Uterus (tissue), 4 donors: ENCODE measurements around the gene C16orf74. TPM values are rescaled to one million over a fixed set of nuclear protein-coding genes. Genes with fewer than 3 reads are reported as not detected.

Source experiments
- DNase-seq, 2 donors: peaks; one replicate each; pipeline ENCODE4 v3.0.0-alpha.2; 2019 to 2020
- H3K27ac ChIP-seq, 2 donors: fragments of 200-600 bp; sonication (generic); 1 replicate in 1 of 2; 2 replicates in 1 of 2; pipeline ENCODE4 v1.5.1; 2016 to 2018
- H3K27me3 ChIP-seq, 2 donors: fragments of 200-600 bp; sonication (generic); one replicate each; pipeline ENCODE4 v1.5.1; 2018 to 2019; ENCODE audit warnings: control low read depth in 1 of 2
- H3K36me3 ChIP-seq, 2 donors: fragments of 200-600 bp; sonication (generic); one replicate each; pipeline ENCODE4 v1.5.1; 2019; ENCODE audit warnings: control low read depth in 1 of 2
- H3K4me1 ChIP-seq, 2 donors: fragments of 200-600 bp; sonication (generic); one replicate each; pipeline ENCODE4 v1.5.1; 2018 to 2019; ENCODE audit warnings: control low read depth in 1 of 2
- H3K4me3 ChIP-seq, 2 donors: fragments of 200-600 bp; sonication (generic); 1 replicate in 1 of 2; 2 replicates in 1 of 2; pipeline ENCODE4 v1.5.1; 2018 to 2019; ENCODE audit warnings: mild to moderate bottlenecking in 1 of 2
- H3K9me3 ChIP-seq, 2 donors: fragments of 200-600 bp; sonication (generic); one replicate each; pipeline ENCODE4 v1.5.1; 2019; ENCODE audit warnings: control low read depth in 1 of 2
- POLR2A ChIP-seq, 2 donors: fragments of 450-650 bp; IDR thresholded peaks; one replicate each; pipeline ENCODE4 v1.6.1; 2016; ENCODE audit warnings: antibody characterized with exemption in 2 of 2, mild to moderate bottlenecking in 1 of 2, moderate library complexity in 1 of 2
- intact Hi-C: fragments of 100-400 bp; cut with DNase I; formaldehyde crosslinking; loops from one replicate; pipeline ENCODE4 v1.15.1; 2023; ENCODE audit warnings: low total_unique reads
- total RNA-seq, 4 donors: library from RNA; depleted of rRNA in 3 of 4; stranded (reverse); fragments of >200 nt in 3 of 4; gene quantifications; one replicate each; pipeline versions ENCODE4 v1.1.0 to v1.2.4, GENCODE V29; 2014 to 2023
- TF ChIP-seq, protein P1 (sequence below), 4 experiments: fragments of 200-600 bp in 2 of 4; fragments of 450-650 bp in 2 of 4; sonication (generic) in 2 of 4; IDR thresholded peaks; one replicate each; pipeline ENCODE4 v1.5.1; 2016 to 2019; ENCODE audit warnings: antibody characterized with exemption in 4 of 4, mild to moderate bottlenecking in 2 of 4, moderate library complexity in 1 of 4
- donor health status: DM: yes; HTN: yes; CAD: no.

The C16orf74 gene
- total RNA-seq, 4 donors from 2014 or later = 2.5 to 6.4 TPM; not detected in 2

DNA sequence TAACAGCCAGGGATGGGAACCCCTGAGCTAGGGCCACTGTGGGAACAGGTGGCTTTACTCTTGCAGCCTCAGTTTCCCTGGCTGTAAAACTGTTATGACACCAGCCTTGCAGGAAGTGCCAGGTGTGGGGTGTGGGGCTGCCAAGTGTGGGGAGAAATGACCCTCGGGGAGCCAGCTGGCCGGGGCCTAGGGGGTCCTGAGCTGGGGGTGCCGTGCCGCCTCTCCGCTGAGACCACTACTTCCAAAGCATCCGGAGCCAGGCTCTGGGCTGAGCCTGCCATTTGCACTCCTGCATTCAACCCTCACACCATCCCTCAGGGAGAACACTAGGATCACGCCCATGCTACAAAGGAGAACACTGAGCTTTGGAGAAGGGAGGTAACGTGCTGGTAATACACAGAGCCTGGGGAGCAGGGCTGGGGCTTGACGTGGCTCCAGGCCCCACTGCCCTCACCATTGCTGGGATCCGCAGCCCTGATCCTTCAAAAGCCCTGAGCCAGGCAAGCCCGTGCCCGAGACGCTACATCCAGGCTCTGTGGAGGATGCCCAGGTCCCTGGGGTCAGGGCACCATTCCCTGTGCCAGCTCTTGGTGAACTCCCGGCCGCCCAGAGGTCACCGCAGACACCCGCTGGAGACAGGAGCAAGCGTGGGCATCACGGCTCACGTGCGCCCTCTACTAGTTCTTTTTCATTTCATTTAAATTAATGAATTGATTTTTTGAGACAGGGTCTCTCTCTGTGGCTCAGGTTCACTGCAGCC lies 33.3 kb downstream of the C16orf74 start:
- no peaks in the 10 kb centered on the region for H3K27me3 ChIP-seq
- H3K4me3 ChIP-seq = no peak overlapping the region
- peak; percentile 51 to 66 for DNase-seq
- intact Hi-C loops = loop anchor here (10.0 kb wide), 1 partner anchor 443 kb away; no protein-coding TSS in a partner anchor
- H3K27ac ChIP-seq = no peak overlapping the region
- H3K4me1 ChIP-seq = no peaks in the 10 kb centered on the region
- no peaks in the 10 kb centered on the region for H3K36me3 ChIP-seq
- TF ChIP-seq, protein P1, sequence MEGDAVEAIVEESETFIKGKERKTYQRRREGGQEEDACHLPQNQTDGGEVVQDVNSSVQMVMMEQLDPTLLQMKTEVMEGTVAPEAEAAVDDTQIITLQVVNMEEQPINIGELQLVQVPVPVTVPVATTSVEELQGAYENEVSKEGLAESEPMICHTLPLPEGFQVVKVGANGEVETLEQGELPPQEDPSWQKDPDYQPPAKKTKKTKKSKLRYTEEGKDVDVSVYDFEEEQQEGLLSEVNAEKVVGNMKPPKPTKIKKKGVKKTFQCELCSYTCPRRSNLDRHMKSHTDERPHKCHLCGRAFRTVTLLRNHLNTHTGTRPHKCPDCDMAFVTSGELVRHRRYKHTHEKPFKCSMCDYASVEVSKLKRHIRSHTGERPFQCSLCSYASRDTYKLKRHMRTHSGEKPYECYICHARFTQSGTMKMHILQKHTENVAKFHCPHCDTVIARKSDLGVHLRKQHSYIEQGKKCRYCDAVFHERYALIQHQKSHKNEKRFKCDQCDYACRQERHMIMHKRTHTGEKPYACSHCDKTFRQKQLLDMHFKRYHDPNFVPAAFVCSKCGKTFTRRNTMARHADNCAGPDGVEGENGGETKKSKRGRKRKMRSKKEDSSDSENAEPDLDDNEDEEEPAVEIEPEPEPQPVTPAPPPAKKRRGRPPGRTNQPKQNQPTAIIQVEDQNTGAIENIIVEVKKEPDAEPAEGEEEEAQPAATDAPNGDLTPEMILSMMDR (IDR thresholded peaks at IDR 0.05) = peak; percentile 58 to 75 (median 70)
- no peak for TF ChIP-seq POLR2A (IDR thresholded peaks at IDR 0.05)
- no peaks in the 10 kb centered on the region for H3K9me3 ChIP-seq

DNA sequence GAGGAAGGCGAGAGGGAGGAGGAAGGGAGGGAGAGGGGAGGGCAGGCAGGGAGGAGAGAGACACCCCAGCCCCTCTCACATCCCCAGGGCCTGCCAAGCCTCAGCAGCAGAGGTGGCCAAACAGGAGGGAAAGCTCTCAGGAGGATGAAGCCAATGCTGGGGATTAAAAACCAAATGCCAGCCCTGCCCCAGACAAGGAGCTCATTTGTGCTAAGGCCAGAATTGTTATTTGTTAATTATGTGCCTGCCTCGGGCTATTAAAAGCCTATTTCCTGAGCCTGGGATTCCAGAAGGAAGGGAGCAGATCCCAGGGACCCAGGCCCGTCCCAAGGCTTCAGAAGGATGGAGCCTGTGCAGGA lies 34.2 kb downstream of the C16orf74 start:
- TF ChIP-seq POLR2A (IDR thresholded peaks at IDR 0.05) = no peak
- TF ChIP-seq, protein P1 (IDR thresholded peaks at IDR 0.05) = no peak
- H3K36me3 ChIP-seq = no peaks in the 10 kb centered on the region
- no peak for DNase-seq
- H3K9me3 ChIP-seq = no peaks in the 10 kb centered on the region
- H3K27me3 ChIP-seq = no peaks in the 10 kb centered on the region
- no peak overlapping the region for H3K4me3 ChIP-seq
- H3K4me1 ChIP-seq = no peaks in the 10 kb centered on the region
- no peak overlapping the region for H3K27ac ChIP-seq
- intact Hi-C loops = loop anchor here (10.0 kb wide), 1 partner anchor 442 kb away; no protein-coding TSS in a partner anchor

DNA sequence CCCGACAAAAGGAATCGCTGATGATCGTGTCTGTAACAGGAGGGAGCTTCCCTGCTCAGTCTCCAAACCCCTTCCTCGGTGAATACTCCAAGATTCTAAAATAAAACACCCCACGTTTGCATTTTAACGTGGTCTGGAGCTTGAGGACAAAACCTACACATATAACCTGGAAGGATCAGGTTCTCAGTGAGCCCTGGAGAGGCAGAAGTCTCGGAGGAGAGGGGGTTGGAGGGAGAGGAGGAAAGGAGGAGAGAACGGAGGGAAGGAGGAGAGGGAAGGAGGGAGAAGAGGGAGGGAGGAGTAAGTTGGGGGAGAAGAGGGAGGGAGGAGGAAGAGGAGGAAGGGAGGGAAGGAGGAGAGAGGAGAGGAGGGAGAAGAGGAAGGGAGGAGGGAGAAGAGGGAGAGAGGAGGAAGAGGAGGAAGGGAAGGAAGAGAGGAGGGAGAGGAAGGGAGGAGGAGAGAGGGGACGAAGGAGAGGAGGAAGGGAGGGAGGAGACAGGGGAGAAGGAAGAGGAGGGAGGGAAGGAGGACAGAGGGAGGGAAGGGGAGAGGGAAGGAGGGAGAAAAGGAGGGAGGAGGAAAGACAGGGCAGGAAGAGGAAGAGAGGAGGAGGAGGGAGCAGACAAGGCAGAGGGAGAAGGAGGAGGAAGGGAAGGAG lies 34.7 kb downstream of the C16orf74 start:
- H3K27ac ChIP-seq = no peak overlapping the region
- H3K4me1 ChIP-seq = no peaks in the 10 kb centered on the region
- H3K4me3 ChIP-seq = no peak overlapping the region
- H3K27me3 ChIP-seq = no peaks in the 10 kb centered on the region
- no peak for DNase-seq
- TF ChIP-seq, protein P1 (IDR thresholded peaks at IDR 0.05) = no peak
- no peak for TF ChIP-seq POLR2A (IDR thresholded peaks at IDR 0.05)
- no peaks in the 10 kb centered on the region for H3K36me3 ChIP-seq
- intact Hi-C loops = loop anchor here (10.0 kb wide), 1 partner anchor 441 kb away; no protein-coding TSS in a partner anchor
- H3K9me3 ChIP-seq = no peaks in the 10 kb centered on the region

DNA sequence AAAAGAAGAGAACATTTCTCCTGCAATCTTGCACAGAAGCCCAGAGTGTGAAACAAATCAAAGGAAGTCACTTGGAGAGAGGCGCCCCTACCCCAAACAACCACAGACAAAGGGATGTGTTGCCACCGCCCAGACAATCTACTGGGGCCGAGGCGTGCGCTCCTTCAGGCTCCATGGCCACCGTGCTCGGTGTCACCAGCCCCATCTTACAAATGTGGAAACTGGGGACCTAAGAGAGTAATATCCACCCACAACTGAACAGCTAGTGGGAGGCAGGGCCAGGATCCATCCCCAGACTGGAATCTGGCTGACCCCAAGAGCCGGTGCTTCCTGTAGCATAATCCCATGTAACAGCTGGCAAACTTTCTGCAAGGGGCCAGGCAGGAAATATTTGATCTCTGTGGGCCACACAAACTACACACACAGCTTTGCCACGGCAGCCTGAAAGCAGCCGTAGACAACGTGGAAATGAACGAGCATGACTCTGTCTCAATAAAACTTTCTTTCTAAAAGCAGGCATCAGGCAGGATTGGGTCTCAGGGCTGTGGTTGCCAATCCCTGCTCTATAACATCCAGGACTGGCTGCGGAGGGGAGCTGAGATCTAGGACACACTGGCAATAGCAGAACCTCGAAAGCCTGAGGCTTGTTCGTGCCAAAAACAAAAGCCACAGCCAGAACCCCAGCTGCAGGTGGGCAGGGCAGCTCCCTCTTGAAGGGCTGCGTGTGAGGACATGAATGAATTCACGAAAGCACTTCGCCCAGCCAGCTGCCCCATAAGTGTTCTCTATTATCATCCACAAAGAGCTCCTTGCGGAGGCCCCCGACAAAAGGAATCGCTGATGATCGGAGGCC lies 35.5 kb downstream of the C16orf74 start:
- Histone ChIP-seq H3K36me3 (no peaks in the 10 kb centered on the region), H3K4me3 (no peak overlapping the region), H3K4me1 (no peaks in the 10 kb centered on the region), H3K27me3 (no peaks in the 10 kb centered on the region), H3K27ac (no peak overlapping the region), H3K9me3 (no peaks in the 10 kb centered on the region)
- intact Hi-C loops = loop anchor here (10.0 kb wide), 1 partner anchor 441 kb away; no protein-coding TSS in a partner anchor
- DNase-seq = no peak
- TF ChIP-seq, protein P1 (IDR thresholded peaks at IDR 0.05) = no peak
- TF ChIP-seq POLR2A (IDR thresholded peaks at IDR 0.05) = no peak
